Camera-type eye (tissue), 1 donor: ENCODE data around the gene GLYATL3. TPM values are rescaled to one million over a fixed set of nuclear protein-coding genes. Genes with fewer than 3 reads are reported as not detected.

Experiments
- total RNA-seq: library from RNA; depleted of rRNA; stranded (reverse); fragments of >200 nt; gene quantifications from one replicate; pipeline ENCODE4 v1.2.3, GENCODE V29; 2014

The GLYATL3 gene
- total RNA-seq = not detected

DNA sequence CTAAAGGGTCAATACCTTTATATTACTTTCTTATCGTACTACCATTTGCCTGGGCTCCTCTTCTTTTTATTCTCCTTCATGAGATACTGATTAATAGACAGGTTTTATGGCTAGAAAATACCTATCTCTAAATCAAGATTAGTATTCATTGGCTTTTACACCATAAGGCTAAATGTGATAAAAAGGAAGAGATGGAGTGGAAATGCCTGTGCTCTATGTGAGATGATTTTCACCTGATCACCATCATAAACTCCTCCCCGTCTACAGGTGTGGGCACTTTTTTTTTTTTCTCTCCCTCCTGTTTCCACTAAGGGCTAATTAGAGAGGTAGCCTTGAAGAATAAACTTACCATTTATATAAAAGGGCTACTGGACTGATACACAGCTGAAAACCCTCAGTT, at the start of gene GLYATL3:
GLYATL3 (plus strand) TSS at position 301 of the 400 bp plus-strand sequence. CDS start 12,068 bp downstream, outside the sequence.

DNA sequence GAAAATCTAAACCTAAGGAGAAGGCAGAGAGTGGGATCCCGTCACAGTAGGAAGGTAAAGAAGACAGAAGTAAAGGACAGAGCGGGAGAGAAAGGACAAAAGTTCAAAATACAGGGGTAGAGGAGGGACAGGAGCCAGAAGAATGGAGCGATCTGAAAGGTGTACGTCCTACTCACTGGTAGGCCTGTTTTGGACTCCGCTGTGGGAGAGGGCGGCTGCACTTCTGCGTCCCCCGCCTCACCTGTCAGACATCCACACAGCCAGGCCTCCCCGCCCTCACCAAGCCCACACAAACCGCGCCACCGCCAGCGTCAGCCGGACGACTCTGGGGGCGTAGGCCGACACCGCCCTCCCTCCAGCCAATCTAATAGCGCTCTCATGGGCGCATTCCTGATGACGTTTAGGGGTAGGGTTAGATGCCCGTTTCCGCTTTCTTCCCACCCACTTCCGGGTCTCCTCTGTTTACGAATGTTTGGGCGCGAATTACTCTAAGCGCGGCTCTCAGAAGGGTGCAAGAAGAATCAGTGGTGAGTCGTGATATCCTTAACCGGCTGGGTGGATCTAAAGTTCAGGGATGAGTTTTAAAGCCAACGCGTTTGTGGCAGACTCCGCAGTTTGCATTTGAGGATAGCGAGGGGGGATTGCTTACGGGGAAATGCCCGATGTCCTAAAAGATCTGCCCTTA, 36.7 kb upstream of the GLYATL3 start, which contains the start of the genes CENPQ and MMUT:
CENPQ (plus strand) TSS at position 444 of the 685 bp plus-strand sequence. CDS start 6,807 bp downstream, outside the sequence.
MMUT (minus strand) TSS at position 327 of the 685 bp plus-strand sequence. CDS start 3,787 bp downstream, outside the sequence.

DNA sequence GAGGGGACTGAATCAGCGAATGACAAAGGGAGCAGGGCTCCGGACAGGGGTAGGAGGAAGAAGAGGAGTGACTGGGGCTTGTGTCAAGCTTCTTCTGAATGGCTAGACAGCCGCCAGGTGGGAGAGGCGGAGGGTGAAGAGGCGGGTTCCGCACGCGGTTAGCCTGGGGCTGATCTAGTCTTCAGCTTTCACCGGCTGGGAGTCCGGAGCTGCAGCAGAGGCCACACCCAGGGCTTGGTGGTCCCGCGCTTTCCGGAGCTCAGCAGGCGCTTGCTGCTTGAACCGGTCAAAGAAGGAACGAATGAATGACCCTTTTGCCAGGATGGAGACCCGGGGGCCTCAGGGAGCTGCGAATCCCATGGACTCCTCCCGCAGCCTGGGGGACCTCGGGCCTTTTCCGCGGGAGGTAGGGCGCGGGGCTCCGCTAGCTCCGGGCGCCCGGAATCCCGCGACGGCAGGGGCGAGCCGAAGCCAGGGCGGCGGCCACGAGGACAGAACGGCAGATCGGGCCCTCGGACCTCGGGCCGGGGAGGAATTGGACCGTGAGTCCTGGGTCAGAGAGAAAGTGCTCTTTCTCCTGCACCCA, 50.9 kb downstream of the GLYATL3 start, which contains the start of gene C6orf141:
C6orf141 (plus strand) TSS at position 177 of the 586 bp plus-strand sequence; CDS start at position 302, 125 bp downstream.

Other genes with a start within 250 kb of the GLYATL3 start
- 32.5 TPM for gene MMUT, start 36.7 kb upstream of the GLYATL3 start, total RNA-seq
- gene CENPQ, start 36.6 kb upstream of the GLYATL3 start, total RNA-seq = 11.0 TPM
- 0.77 TPM for gene C6orf141, start 50.7 kb downstream of the GLYATL3 start, total RNA-seq
- gene RHAG, start 136.9 kb downstream of the GLYATL3 start, total RNA-seq = 3.5 TPM
- 0.55 TPM for gene CRISP2, start 213.6 kb downstream of the GLYATL3 start, total RNA-seq
- 0.22 TPM for gene CRISP3, start 244.5 kb downstream of the GLYATL3 start, total RNA-seq